ENCODE results near the gene SYNCRIP. TPM values are rescaled to one million over a fixed set of nuclear protein-coding genes. Genes with fewer than 3 reads are reported as not detected.

The SYNCRIP gene
- total RNA-seq, 1 experiment from 2014 or later: 199 TPM

GRCh38 chr6:85641522-85641896 is 1.2 kb downstream of the SYNCRIP start:
- no peak overlapping the region for H4K91ac ChIP-seq (ENCODE audit: insufficient read length, low read depth, low read length)
- no peak overlapping the region for H3K4ac ChIP-seq (ENCODE audit: low read depth, low read length)
- no peaks in the 10 kb centered on the region for H4K20me1 ChIP-seq (ENCODE audit: control insufficient read depth, insufficient read depth, insufficient read length)
- H3K9me3 ChIP-seq (ENCODE audit: control insufficient read depth, low read depth, low read length): no peaks in the 10 kb centered on the region
- no peak overlapping the region for H2BK20ac ChIP-seq (ENCODE audit: low read depth, low read length, poor library complexity, severe bottlenecking)
- no peak overlapping the region for H2BK5ac ChIP-seq (ENCODE audit: insufficient read length, low read length)
- no peak overlapping the region for H3T11ph ChIP-seq (ENCODE audit: low read length)
- no peak overlapping the region for H3K18ac ChIP-seq (ENCODE audit: insufficient read length, low read depth, low read length)
- peak overlapping the region; percentile 76 for H3K56ac ChIP-seq (ENCODE audit: insufficient read length, low read depth, low read length)
- peak overlapping the region; percentile 98; the same call in 1 of the 2 replicates for H3K14ac ChIP-seq (ENCODE audit: insufficient read depth, low read length)
- H3K79me2 ChIP-seq (ENCODE audit: insufficient read depth, low read length): peaks cover 53% of the 10 kb centered on the region
- peak overlapping the region; percentile 46 to 72 (median 70) for H3K27ac Mint-ChIP-seq
- DNase-seq: no peak
- H3K23ac ChIP-seq (ENCODE audit: insufficient read length, low read depth, low read length): no peak overlapping the region
- peak overlapping the region; percentile 97 for H3K9ac ChIP-seq (ENCODE audit: extremely low read depth, insufficient read length, low read length)
- no peaks in the 10 kb centered on the region for H3K79me1 ChIP-seq (ENCODE audit: insufficient read depth, low read depth, low read length, poor library complexity, severe bottlenecking)
- H3K4me1 Mint-ChIP-seq: peaks cover 39 to 51% of the 10 kb centered on the region in 2 experiments
- no peak for TF ChIP-seq CTCF (conservative IDR thresholded peaks at IDR 0.05)
- H2BK120ac ChIP-seq (ENCODE audit: low read depth, low read length, poor library complexity, severe bottlenecking): no peak overlapping the region
- H4K5ac ChIP-seq (ENCODE audit: insufficient read length, low read depth, low read length): peak overlapping the region; percentile 75
- H3K27me3 Mint-ChIP-seq (ENCODE audit: low read depth): no peaks in the 10 kb centered on the region; the same call in none of the 2 replicates
- no peak overlapping the region; the same call in 1 of the 2 replicates for H2BK15ac ChIP-seq (ENCODE audit: low read depth, low read length)
- no CpG with 5 or more reads among the region's 14 CpGs for WGBS (ENCODE audit: extremely low coverage, insufficient read length, low lambda C conversion rate)
- H3K9me3 Mint-ChIP-seq: peaks cover 0 to 5% of the 10 kb centered on the region in 2 experiments; a peak in 3 of 5 replicates
- no peak overlapping the region for H3K27ac ChIP-seq (ENCODE audit: insufficient read length, low read depth, low read length)
- peak overlapping the region; percentile 100 for H3K4me2 ChIP-seq (ENCODE audit: insufficient read depth, insufficient read length, low read length)
- peak overlapping the region; percentile 86 to 95 for H3K4me3 Mint-ChIP-seq
- no peak overlapping the region for H2AFZ ChIP-seq (ENCODE audit: low read length)
- no peaks in the 10 kb centered on the region for H3K27me3 ChIP-seq (ENCODE audit: insufficient read depth, low read length)
- no peak overlapping the region for H2AK5ac ChIP-seq (ENCODE audit: insufficient read length, low read length)
- H3K36me3 Mint-ChIP-seq (ENCODE audit: insufficient read depth in 1 of 3, low read depth in 3 of 3): peaks cover 51 to 59% (median 53%) of the 10 kb centered on the region in 3 experiments
- no peak overlapping the region for H2BK12ac ChIP-seq (ENCODE audit: insufficient read length, low read depth, low read length)
- no peak overlapping the region for H4K8ac ChIP-seq (replicated peaks; ENCODE audit: insufficient read length, low read depth, low read length)
- H3K23me2 ChIP-seq (ENCODE audit: insufficient read length, low read depth, low read length, poor library complexity, severe bottlenecking): peaks cover 8% of the 10 kb centered on the region
- H3K4me1 ChIP-seq (ENCODE audit: insufficient read depth, low read length): peaks cover 2% of the 10 kb centered on the region; the same call in 1 of the 2 replicates

Data from H9 (cell line).